ENCODE measurements around the gene PDZRN3.

Gene PDZRN3

GRCh38 chr3:73558727-73559075 is 66.0 kb downstream of the PDZRN3 start:
- no peak for TF ChIP-seq CTCF (IDR thresholded peaks at IDR 0.05)
- no peak overlapping the region for H3K4me3 ChIP-seq
- no peak for DNase-seq
- H3K9me3 ChIP-seq = no peaks in the 10 kb centered on the region
- peaks cover 0 to 90% (median 17%) of the 10 kb centered on the region in 4 donors for H3K4me1 ChIP-seq
- intact Hi-C loops (cut with DNase I; ENCODE audit: low total_unique reads) = no loop called here
- peak overlapping the region; percentile 15 to 40 for H3K27ac ChIP-seq
- no peaks in the 10 kb centered on the region for H3K36me3 ChIP-seq
- H3K27me3 ChIP-seq = no peaks in the 10 kb centered on the region

GRCh38 chr3:73557986-73558726 is 66.6 kb downstream of the PDZRN3 start:
- no peak for TF ChIP-seq CTCF (IDR thresholded peaks at IDR 0.05)
- no peak for DNase-seq
- Histone ChIP-seq H3K4me3 (no peak overlapping the region), H3K27ac (peak overlapping the region; percentile 15 to 40), H3K9me3 (no peaks in the 10 kb centered on the region), H3K27me3 (no peaks in the 10 kb centered on the region), H3K36me3 (no peaks in the 10 kb centered on the region), H3K4me1 (peaks cover 0 to 84% (median 17%) of the 10 kb centered on the region in 4 donors)
- intact Hi-C loops (cut with DNase I; ENCODE audit: low total_unique reads) = no loop called here

GRCh38 chr3:73556520-73557372 is 68.0 kb downstream of the PDZRN3 start:
- intact Hi-C loops (cut with DNase I; ENCODE audit: low total_unique reads) = no loop called here
- no peak for TF ChIP-seq CTCF (IDR thresholded peaks at IDR 0.05)
- no peaks in the 10 kb centered on the region for H3K9me3 ChIP-seq
- H3K36me3 ChIP-seq = no peaks in the 10 kb centered on the region
- H3K4me3 ChIP-seq = no peak overlapping the region
- H3K27ac ChIP-seq = peak overlapping the region; percentile 56 to 67
- H3K27me3 ChIP-seq = no peaks in the 10 kb centered on the region
- no peak for DNase-seq
- H3K4me1 ChIP-seq = peaks cover 0 to 84% (median 17%) of the 10 kb centered on the region in 4 donors

GRCh38 chr3:73555076-73555475 is 69.7 kb downstream of the PDZRN3 start:
- H3K27ac ChIP-seq = peak overlapping the region in 1 of 2 donors; percentile 14
- H3K9me3 ChIP-seq = no peaks in the 10 kb centered on the region
- no peaks in the 10 kb centered on the region for H3K27me3 ChIP-seq
- peaks cover 0 to 67% (median 17%) of the 10 kb centered on the region in 4 donors for H3K4me1 ChIP-seq
- no peak for DNase-seq
- no peaks in the 10 kb centered on the region for H3K36me3 ChIP-seq
- H3K4me3 ChIP-seq = no peak overlapping the region
- no peak for TF ChIP-seq CTCF (IDR thresholded peaks at IDR 0.05)
- intact Hi-C loops (cut with DNase I; ENCODE audit: low total_unique reads) = no loop called here

- peak overlapping the region in 1 of 2 donors; percentile 8 for H3K27ac ChIP-seq
- H3K36me3 ChIP-seq = no peaks in the 10 kb centered on the region
- intact Hi-C loops (cut with DNase I; ENCODE audit: low total_unique reads) = no loop called here
Measured at GRCh38 chr3:73552700-73553099, 72.0 kb downstream of the PDZRN3 start.

More at GRCh38 chr3:73552700-73553099, 72.0 kb downstream of the PDZRN3 start:
- no peak for TF ChIP-seq CTCF (IDR thresholded peaks at IDR 0.05)
- Histone ChIP-seq H3K27me3 (no peaks in the 10 kb centered on the region), H3K9me3 (no peaks in the 10 kb centered on the region), H3K4me1 (peaks cover 0 to 51% (median 14%) of the 10 kb centered on the region in 4 donors), H3K4me3 (no peak overlapping the region)
- DNase-seq = no peak

All from tibial artery (tissue), 4 donors.